NCI-H1092 (cell line): ENCODE data around the gene PROSER3.

Source experiments
- DNase-seq: peaks from one replicate; lab custom pipeline; 2025; lab: John Stamatoyannopoulos, UW

PROSER3 gene

DNA sequence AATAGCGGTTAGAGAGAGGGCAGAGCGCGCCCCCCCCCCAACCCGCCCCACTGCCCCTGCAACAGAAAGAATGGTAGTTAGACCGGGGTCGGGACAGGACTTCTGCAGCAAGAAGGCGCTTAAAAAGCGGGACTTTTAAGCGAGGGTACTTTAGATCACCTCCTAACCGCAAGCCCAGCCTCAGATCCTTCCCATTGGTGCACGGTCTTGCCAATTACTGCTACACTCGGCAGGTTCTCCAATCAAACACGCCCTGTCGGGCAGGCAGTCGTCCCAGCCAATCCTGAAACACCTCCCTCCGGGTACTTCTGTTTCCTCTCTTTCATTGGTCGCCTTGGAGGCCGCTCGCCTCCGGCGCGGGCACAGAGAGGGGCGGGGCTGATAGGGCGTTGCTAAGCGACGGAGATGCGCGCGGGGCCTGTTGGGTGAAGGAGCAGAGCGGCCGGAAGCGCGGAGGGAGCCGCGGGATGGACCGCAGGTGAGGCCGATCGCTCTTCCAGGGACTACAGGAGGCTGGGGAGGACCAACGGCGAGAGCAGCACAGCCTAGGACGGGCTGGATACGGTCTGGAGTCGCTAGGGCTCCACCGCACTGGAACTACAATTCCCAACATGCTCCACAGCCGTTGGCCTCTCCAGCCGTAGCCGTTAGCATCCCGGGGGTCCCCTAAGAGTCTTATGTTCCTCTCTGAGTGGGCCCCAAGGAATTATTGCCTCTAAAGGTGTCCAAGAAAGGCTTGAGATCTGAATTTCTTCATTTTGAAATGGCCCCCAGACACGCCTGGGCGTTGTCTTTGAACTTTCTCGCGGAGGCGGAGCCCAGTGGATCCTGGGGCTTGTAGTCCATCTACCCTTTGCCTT, at the start of gene PROSER3:
Gene PROSER3 (plus strand): TSS at position 428 of the 860 bp plus-strand sequence. CDS start 40 bp downstream, at position 468.
- DNase-seq: peak; percentile 96

DNA sequence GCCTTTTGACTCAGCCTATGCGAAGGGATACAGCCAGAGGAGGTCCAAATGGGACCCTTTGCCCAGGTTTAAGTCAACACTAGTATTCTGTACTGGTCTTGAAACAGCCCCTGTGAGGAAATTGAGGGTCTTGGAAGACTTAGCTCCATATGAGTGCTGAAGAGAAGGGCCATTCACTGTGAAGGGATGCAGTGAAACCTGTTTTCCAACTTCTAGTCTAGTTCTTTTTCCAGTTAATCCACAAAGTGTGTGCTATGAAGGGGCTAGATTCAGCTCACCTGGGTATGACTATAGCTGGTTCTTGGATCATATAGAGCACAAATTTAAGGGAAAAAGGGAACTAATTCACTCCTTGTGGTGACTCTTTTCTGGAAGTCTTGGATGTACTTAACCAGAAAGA, 49.6 kb upstream of the PROSER3 start:
- DNase-seq: no peak

DNA sequence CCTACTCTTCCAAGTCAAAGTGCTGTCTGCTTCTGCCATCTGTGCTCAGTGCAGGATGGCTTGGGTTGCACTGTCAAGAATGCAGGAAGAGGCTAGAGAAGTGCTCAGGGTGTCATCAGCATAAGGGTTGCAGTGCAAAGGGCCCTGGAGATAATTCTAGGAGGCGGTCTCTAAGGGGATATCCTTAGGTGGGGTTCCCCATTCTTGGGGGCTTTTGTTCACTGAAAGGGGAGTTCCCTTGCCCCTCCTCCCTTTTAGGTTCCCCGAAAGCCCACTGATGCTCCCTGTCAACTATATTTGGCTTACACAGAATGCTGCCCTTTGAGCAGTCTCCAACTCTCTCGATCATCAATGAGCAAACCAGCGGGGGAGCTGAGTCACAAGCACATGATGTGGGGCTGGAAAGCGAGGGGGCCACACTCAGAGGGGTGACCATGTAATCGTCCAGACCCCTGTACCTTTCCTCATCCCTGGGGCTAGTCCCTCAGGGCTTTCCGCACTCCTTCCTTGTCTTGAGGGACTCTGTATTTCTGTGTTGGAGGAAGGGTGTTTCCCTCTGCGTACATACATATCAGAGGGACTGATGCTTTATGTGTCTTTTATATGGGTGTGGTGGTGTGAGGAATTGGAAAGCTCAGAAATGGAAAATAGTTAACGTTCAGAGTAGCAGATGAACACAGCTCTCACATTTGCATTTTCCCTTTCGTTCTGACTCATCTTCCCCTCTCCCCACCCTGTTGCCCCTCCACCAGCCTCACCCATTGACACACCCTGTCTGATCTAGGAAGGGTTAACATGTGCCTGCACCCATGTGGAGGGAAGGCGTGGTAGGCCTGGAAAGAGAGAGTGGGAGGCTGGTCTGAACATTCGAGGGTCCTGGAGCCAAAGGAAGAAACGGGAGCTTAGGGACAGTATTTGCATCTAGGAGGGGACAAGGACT, 46.9 kb upstream of the PROSER3 start:
- DNase-seq: no peak

DNA sequence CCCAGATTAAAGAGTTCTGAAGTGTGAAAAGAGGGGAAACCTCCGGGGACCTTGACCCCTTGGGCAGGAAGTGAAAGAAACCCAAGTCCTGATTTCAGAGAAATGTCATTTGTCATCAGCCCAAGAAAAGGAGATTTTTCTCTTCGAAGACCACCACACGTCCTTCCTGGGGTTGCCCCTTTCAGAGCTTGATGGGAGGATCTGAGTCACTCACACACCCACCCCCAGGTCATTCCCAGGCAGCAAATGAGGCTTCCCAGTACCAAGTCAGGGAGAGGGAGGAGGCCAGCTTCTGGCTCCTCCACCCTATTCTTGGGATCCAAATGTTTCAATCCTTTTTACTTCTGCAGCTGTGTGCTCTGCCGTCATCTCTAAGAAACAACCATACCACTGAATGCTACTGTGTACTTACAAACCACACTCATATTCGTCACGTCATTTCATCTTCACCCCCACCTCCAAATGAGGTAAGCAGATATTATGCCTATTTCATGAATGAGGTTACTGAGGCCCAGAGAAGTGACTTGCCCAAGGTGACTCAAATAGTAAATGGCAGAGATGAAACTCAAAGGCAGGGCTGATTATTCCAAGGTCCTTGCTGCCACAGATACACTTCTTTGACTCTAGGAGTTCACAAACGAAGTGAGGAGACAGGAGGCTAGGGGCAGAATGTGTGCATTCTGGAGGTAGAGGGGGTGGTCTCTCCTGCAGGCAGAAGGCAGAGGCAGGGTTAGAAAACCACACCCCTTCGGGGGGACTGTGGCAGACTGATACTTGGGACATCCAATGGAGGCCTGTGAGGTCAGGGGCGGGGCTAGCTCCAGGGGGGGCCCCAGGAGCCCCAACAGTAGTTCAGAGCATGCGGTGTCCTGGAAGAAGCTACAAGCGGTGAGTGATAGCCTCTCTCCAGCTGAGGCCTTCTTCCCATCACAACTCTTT, 45.1 kb upstream of the PROSER3 start:
- no peak for DNase-seq

DNA sequence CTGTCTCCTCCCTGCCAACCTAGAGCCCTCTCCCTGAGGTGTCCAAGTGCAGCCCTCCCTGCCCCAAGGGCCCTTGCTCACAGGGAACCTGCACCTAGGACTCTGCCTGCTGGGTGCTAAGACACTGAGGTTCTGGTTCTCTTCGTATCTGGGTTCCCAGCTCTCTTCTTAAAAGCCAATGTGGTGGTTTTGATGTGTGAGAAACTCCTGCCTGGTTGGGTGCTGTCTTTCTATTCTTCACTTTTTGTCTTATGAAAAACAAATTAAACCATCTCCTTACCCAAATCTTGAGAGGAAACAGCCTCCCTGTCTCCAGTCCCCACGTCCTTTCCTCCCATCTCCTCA, 44.5 kb upstream of the PROSER3 start:
- no peak for DNase-seq

DNA sequence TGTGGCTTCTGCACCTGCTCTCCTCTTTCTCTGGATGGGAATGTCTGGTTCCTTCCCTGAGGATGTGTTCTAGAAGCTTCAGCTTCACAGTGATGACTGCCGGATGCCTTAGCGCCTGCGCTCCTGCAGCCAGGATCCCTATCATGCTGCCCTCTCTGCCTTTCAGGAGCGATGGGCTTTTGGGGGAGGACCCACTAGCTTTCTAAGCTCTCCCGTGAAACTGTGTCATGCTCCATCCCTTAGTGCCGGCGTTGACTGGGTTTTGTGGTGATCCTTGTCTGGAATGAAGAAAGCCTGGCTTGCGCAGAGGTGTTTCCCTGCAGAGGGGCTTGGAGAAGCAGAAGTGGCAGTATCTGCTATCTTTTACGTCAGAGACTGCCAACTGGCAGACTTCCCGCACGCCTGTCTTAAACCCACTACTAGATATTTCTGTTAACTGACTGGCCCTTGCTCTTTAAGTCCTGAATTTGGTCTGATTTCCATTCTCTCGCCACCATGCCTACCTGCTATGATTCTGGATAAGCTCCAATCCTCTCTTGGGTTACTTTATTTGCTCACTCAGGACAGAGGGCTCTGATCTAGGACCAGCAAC, 44.0 kb upstream of the PROSER3 start:
- DNase-seq: no peak

DNA sequence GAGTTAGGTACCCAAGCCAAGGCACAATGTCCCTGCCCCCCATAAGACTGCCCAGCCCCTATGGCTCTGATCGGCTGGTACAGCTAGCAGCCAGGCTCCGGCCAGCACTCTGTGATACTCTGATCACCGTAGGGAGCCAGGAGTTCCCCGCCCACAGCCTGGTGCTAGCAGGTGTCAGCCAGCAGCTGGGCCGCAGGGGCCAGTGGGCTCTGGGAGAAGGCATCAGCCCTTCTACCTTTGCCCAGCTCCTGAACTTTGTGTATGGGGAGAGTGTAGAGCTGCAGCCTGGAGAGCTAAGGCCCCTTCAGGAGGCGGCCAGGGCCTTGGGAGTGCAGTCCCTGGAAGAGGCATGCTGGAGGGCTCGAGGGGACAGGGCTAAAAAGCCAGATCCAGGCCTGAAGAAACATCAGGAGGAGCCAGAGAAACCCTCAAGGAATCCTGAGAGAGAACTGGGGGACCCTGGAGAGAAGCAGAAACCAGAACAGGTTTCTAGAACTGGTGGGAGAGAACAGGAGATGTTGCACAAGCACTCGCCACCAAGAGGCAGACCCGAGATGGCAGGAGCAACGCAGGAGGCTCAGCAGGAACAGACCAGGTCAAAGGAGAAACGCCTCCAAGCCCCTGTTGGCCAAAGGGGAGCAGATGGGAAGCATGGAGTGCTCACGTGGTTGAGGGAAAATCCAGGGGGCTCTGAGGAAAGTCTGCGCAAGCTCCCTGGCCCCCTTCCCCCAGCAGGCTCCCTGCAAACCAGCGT, 43.2 kb upstream of the PROSER3 start:
- DNase-seq: no peak

DNA sequence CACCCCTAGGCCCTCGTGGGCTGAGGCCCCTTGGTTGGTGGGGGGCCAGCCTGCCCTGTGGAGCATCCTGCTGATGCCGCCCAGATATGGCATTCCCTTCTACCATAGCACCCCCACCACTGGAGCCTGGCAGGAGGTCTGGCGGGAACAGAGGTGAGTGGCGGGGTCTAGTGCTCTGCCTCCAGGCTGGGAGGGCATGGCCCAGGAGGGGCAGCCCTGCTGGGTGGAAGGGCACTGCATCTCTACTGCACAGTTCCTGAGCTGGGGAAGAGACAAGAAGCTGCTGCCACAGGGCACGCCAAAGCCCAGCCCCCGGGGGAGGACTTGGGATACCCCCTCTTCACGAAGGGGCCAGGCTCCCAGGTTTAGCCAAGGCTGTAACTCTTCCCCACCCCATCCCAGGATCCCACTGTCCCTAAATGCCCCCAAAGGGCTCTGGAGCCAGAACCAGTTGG, 42.6 kb upstream of the PROSER3 start:
- DNase-seq: no peak

DNA sequence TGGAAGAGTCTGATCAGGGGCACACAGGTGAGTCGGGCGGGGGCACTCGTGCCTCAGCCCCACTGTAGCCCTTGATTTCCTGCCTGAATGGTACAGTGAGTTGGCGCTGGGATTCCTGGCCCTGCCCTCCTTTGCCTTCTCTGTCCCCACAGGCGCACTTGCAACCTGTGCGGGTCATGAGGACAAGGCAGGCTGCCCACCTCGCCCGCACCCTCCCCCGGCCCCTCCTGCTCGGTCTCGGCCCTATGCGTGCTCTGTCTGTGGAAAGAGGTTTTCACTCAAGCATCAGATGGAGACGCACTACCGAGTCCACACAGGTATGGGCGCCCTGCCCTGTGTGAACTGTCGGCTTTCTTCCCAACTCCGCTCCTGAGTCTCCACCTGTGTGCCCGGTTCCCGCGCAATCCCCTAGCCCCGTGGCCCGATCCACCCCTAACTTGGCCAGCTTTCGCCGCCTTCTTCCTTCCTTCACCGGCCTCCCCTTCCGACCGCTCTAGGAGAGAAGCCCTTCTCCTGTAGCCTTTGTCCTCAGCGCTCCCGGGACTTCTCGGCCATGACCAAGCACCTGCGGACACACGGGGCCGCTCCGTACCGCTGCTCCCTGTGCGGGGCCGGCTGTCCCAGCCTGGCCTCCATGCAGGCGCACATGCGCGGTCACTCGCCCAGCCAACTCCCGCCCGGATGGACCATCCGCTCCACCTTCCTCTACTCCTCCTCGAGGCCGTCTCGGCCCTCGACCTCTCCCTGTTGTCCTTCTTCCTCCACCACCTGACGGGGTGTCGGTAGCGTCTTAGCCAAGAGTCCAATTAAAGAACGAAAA, 41.8 kb upstream of the PROSER3 start:
- no peak for DNase-seq

DNA sequence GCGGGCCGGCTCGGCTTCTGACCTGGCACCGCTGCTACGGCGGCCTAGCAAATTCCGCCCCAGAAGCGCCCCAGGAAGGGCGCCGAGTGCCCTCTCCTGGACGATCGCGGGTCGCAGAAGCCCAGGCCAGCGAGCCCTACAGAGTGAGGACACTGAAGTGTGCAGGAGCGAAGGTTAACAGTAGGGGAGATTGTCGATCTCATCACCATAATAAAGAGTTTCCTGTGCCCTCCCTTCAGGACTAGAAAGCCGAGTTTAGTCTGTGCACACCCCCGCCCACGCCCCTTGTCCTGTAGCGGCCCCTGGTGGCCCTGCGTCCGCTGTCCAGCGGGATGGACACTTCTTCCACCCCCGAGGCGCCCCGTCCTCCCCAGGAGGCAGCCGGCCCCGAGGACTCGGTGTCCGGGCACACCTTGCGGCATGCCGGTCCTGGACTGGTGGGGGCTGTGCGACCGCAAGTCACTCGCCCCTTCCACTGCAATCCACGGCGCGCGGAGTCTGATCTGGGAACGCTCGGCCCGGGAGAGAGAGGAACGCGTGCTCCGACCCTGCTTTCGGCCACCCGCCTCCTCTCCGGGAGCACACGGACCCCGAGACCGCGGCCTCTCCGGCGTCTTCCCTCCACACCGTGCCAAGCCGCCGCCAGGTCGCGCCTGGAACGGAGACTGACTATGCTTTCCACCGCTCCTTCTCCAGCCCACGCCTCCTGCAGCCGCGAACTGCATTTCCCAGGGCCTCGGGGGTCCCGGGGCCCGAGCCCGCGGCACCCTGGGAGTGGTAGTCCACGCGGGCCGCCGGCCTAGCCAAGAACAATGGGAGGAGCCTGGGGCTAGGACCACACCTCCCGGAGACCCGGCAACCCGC, 40.9 kb upstream of the PROSER3 start:
- DNase-seq: peak; percentile 37

DNA sequence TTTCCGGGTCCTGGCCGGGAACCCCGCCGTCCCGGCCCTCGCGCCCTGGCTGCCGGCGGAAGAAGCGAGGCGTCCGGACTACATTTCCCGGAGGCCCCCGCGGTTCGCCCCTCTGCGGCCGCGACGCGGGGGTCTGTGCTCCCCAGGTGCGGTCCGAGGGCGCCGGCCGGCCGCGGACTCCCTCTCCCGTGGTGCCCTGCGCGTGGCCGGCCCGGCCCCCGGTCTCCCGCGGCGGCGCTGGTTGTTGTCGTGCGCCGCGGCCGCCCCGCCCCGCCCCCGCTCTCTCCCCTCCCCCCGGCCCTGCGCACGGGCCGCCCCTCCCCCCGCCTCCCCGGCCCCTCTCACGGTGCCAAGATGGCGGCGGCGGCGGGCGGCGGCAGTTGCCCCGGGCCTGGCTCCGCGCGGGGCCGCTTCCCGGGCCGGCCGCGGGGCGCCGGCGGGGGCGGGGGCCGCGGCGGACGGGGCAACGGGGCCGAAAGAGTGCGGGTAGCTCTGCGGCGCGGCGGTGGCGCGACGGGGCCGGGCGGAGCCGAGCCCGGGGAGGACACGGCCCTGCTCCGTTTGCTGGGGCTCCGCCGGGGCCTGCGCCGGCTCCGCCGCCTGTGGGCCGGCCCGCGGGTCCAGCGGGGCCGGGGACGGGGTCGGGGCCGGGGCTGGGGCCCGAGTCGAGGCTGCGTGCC, 40.2 kb upstream of the PROSER3 start, which contains the start of gene KMT2B:
Gene KMT2B (plus strand): TSS at position 339 of the 680 bp plus-strand sequence. CDS start 16 bp downstream, at position 355.
- peak; percentile 89 for DNase-seq

DNA sequence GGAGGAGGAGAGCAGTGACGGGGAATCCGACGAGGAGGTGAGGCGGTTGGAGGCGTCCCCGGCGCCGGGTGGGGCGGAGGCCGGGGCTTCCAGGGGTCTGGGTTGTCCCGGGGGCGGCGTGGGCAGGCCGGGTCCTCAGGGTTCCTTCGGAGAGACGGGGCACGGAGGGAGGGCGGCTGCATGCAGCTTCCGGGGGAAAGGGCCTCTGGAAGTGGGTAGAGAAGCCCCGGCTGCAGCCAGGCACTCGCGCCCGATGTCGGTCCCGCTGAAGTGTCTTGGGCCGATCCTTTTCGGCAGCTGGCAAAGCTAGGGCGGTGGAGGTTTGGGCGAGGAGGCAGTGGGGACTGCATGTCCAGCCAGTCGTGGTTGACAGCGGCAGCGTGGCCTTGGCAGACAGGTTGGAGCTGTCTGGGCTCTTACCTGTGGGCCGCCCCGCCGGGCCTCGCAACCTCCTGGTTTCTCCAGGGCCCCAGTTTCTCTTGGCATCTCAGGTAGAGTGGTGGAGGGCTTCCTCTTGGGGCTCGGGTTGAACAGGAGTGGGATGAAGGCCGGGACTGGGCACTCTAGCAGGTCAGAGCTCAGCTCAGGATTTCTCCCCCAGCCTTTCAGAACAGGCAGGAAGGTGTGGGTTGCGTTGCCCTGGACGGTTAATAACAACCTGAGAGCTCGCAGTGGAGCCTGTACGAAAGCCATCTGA, 39.5 kb upstream of the PROSER3 start:
- no peak for DNase-seq

DNA sequence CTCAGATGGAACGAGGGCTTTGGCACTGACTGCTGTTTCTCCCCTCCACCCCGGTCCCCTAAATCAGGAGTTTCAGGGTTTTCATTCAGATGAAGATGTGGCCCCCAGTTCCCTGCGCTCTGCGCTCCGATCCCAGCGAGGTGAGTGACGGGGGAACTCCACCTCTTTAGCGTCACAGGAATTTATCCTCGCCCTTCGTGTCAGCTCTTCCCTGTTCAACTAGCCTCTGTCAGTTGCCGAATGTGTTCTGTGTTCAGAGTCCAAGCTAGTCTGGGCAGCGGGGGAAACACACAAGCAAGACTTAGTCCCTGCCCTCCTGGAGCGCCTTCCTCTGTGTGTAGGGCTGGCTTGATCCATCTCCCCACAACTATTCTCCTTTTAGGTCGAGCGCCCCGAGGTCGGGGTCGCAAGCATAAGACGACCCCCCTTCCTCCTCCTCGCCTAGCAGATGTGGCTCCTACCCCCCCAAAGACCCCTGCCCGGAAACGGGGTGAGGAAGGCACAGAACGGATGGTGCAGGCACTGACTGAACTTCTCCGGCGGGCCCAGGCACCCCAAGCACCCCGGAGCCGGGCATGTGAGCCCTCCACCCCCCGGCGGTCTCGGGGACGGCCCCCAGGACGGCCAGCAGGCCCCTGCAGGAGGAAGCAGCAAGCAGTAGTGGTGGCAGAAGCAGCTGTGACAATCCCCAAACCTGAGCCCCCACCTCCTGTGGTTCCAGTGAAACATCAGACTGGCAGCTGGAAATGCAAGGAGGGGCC, 38.4 kb upstream of the PROSER3 start:
- no peak for DNase-seq

DNA sequence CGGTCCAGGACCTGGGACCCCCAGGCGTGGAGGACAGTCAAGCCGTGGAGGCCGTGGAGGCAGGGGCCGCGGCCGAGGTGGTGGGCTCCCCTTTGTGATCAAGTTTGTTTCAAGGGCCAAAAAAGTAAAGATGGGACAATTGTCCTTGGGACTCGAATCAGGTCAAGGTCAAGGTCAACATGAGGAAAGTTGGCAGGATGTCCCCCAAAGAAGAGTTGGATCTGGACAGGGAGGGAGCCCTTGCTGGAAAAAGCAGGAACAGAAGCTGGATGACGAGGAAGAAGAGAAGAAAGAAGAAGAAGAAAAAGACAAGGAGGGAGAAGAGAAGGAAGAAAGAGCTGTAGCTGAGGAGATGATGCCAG, 37.8 kb upstream of the PROSER3 start:
- DNase-seq: no peak

DNA sequence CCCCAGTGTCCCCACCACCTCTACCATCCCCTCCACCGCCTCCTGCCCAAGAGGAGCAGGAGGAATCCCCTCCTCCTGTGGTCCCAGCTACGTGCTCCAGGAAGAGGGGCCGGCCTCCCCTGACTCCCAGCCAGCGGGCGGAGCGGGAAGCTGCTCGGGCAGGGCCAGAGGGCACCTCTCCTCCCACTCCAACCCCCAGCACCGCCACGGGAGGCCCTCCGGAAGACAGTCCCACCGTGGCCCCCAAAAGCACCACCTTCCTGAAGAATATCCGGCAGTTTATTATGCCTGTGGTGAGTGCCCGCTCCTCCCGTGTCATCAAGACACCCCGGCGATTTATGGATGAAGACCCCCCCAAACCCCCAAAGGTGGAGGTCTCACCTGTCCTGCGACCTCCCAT, 37.3 kb upstream of the PROSER3 start:
- DNase-seq: no peak

DNA sequence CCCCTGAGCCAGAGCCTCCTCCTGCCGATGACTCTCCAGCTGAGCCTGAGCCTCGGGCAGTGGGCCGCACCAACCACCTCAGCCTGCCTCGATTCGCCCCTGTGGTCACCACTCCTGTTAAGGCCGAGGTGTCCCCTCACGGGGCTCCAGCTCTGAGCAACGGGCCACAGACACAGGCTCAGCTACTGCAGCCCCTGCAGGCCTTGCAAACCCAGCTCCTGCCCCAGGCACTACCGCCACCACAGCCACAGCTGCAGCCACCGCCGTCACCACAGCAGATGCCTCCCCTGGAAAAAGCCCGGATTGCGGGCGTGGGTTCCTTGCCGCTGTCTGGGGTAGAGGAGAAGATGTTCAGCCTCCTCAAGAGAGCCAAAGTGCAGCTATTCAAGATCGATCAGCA, 36.6 kb upstream of the PROSER3 start:
- no peak for DNase-seq

DNA sequence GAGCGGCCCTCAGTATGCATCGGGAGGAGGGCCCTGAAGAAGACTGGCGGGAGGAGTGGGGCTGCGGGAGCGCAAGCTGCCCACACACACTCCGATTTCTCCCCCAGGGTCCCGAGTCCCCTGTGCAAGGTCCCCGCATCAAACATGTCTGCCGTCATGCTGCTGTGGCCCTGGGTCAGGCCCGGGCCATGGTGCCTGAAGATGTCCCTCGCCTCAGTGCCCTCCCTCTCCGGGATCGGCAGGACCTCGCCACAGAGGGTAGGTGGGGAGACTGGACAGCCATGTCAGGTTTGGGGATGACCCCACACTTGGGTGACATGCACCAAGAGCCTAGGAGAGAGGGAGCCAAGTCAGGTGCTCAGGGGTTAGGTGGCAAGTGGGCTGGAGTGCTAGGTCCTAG, 35.5 kb upstream of the PROSER3 start:
- DNase-seq: no peak
